ENCODE measurements around the gene HMCN2.

GRCh38 chr9:130454812-130455325 is 189.3 kb downstream of the HMCN2 start:
- TF ChIP-seq RFX5 (IDR thresholded peaks at IDR 0.05) (no peak), REST (IDR thresholded peaks at IDR 0.05) (no peak), EP300 (IDR thresholded peaks at IDR 0.05) (no peak), CTCF (IDR thresholded peaks at IDR 0.05) (no peak), POLR2AphosphoS2 (conservative IDR thresholded peaks at IDR 0.05; ENCODE audit: low read length) (no peak), USF2 (IDR thresholded peaks at IDR 0.05) (no peak), MYC (IDR thresholded peaks at IDR 0.05; ENCODE audit: borderline replicate concordance, low read length) (no peak), RNF2 (IDR thresholded peaks at IDR 0.05; ENCODE audit: borderline replicate concordance, low read depth) (no peak), TP53 (CRISPR knock-in tag; IDR thresholded peaks at IDR 0.05) (no peak), HES2 (IDR thresholded peaks at IDR 0.05) (no peak)
